GM12878 (cell line): ENCODE data around the gene TWF1. TPM values are rescaled to one million over a fixed set of nuclear protein-coding genes. Genes with fewer than 3 reads are reported as not detected.

ENCODE experiments used
- CEBPB ChIP-seq, 2 experiments: fragments of 150-350 bp in 1 of 2; IDR thresholded peaks; 2 replicates each; pipeline ENCODE4 v1.6.1; 2012 to 2014; ENCODE audit warnings: low read depth in 2 of 2, low read length in 2 of 2, borderline replicate concordance in 1 of 2, inconsistent platforms in 1 of 2
- E2F4 ChIP-seq: IDR thresholded peaks from 2 replicates; pipeline ENCODE4 v1.6.1; 2012; ENCODE audit warnings: low read depth, low read length, improper control_type of control experiment
- E4F1 ChIP-seq: fragments of 450-650 bp; IDR thresholded peaks from 2 replicates; pipeline ENCODE4 v1.6.1; 2018; ENCODE audit warnings: borderline replicate concordance, mild to moderate bottlenecking; ENCODE audit not compliant: partially characterized antibody
- KLF5 ChIP-seq: fragments of 450-650 bp; IDR thresholded peaks from 2 replicates; pipeline ENCODE4 v1.6.1; 2014; ENCODE audit warnings: mild to moderate bottlenecking; ENCODE audit not compliant: partially characterized antibody
- MLLT1 ChIP-seq: fragments of 450-650 bp; IDR thresholded peaks from 2 replicates; pipeline ENCODE4 v1.6.1; 2016; ENCODE audit warnings: mild to moderate bottlenecking
- NFIC ChIP-seq: IDR thresholded peaks from 2 replicates; pipeline ENCODE4 v1.6.1; 2012; ENCODE audit warnings: low read depth, mild to moderate bottlenecking, inconsistent platforms, low read length, moderate library complexity
- NFXL1 ChIP-seq: fragments of 450-650 bp; IDR thresholded peaks from 2 replicates; pipeline ENCODE4 v1.6.1; 2017; ENCODE audit warnings: antibody characterized with exemption, mild to moderate bottlenecking, borderline replicate concordance
- POLR2AphosphoS5 ChIP-seq: IDR thresholded peaks from 2 replicates; pipeline ENCODE4 v1.6.1; 2011; ENCODE audit warnings: mild to moderate bottlenecking, low read length, inconsistent platforms
- RB1 ChIP-seq: fragments of 450-650 bp; formaldehyde crosslinking; IDR thresholded peaks from 2 replicates; pipeline ENCODE4 v1.6.1; 2017; ENCODE audit warnings: mild to moderate bottlenecking, borderline replicate concordance
- SMAD1 ChIP-seq: fragments of 450-650 bp; IDR thresholded peaks from 2 replicates; pipeline ENCODE4 v1.6.1; 2018; ENCODE audit warnings: mild to moderate bottlenecking, low read depth; ENCODE audit not compliant: partially characterized antibody
- STAT1 ChIP-seq: fragments of 450-650 bp; conservative IDR thresholded peaks from 2 replicates; pipeline ENCODE4 v1.6.1; 2014; ENCODE audit warnings: antibody characterized with exemption, mild to moderate bottlenecking
- SUPT20H ChIP-seq: IDR thresholded peaks from 2 replicates; pipeline ENCODE4 v1.6.1; 2011; ENCODE audit warnings: low read depth, mild to moderate bottlenecking, low read length, moderate library complexity, borderline replicate concordance; ENCODE audit not compliant: control insufficient read depth
- TCF12 ChIP-seq: IDR thresholded peaks from 2 replicates; pipeline ENCODE4 v1.6.1; 2011; ENCODE audit warnings: low read depth, mild to moderate bottlenecking, low read length
- ZNF217 ChIP-seq: fragments of 450-650 bp; IDR thresholded peaks from 2 replicates; pipeline ENCODE4 v1.6.1; 2017; ENCODE audit warnings: antibody characterized with exemption, mild to moderate bottlenecking
- ZNF592 ChIP-seq: fragments of 450-650 bp; IDR thresholded peaks from 2 replicates; pipeline ENCODE4 v1.6.1; 2017; ENCODE audit warnings: mild to moderate bottlenecking, moderate library complexity
- polyA plus RNA-seq, 11 experiments: library from polyadenylated mRNA; depleted of rRNA in 4 of 11; unstranded in 6 of 11; stranded (reverse) in 5 of 11; fragments of >200 nt; fragmentation: Nextera tagmentation in 4 of 11; fragmentation: Illumina TruSeq in 1 of 11; extraction: Ambion mirVana in 4 of 11; extraction: Trizol in 1 of 11; gene quantifications; 1 replicate in 1 of 11; 2 replicates in 10 of 11; pipeline versions ENCODE4 v1.2.1 to v1.2.3, GENCODE V29; 2011 to 2016; ENCODE audit warnings: inconsistent platforms in 2 of 11, missing spikeins in 2 of 11, low read depth in 1 of 11
- total RNA-seq, 4 experiments: library from RNA; depleted of rRNA in 3 of 4; stranded (reverse); fragments of >200 nt in 3 of 4; fragmentation: Illumina TruSeq in 1 of 4; extraction: Trizol in 1 of 4; gene quantifications; 2 replicates each; pipeline versions ENCODE4 v1.2.1 to v1.2.3, GENCODE V29; 2013 to 2021
- TF ChIP-seq, protein P1 (sequence below): IDR thresholded peaks from 2 replicates; pipeline ENCODE4 v1.6.1; 2011; ENCODE audit warnings: low read depth, low read length, improper control_type of control experiment, borderline replicate concordance
- TF ChIP-seq, protein P2 (sequence below): IDR thresholded peaks from 2 replicates; pipeline ENCODE4 v1.6.1; 2012; ENCODE audit warnings: low read depth, low read length, improper control_type of control experiment

TWF1 gene
- total and polyA plus RNA-seq, 10 of the 15 experiments (the other 5 are each of a cell fraction or from before 2014, with no cell fraction given) = 8.7 to 23.5 (median 18.4) TPM

GRCh38 chr12:43835656-43836474, 29.7 kb upstream of the TWF1 start, which contains the start of gene TMEM117 (continued):
- TF ChIP-seq E2F4 = no peak
- TF ChIP-seq, protein P1, sequence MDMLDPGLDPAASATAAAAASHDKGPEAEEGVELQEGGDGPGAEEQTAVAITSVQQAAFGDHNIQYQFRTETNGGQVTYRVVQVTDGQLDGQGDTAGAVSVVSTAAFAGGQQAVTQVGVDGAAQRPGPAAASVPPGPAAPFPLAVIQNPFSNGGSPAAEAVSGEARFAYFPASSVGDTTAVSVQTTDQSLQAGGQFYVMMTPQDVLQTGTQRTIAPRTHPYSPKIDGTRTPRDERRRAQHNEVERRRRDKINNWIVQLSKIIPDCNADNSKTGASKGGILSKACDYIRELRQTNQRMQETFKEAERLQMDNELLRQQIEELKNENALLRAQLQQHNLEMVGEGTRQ = no peak
- TF ChIP-seq SUPT20H = no peak
- peak; percentile 54; the same call in 1 of the 2 replicates for TF ChIP-seq RB1
- no peak for TF ChIP-seq NFXL1
- no peak for TF ChIP-seq ZNF592
- TF ChIP-seq POLR2AphosphoS5 = no peak; the same call in 1 of the 2 replicates
- no peak; the same call in 1 of the 2 replicates for TF ChIP-seq ZNF217
- TF ChIP-seq STAT1 = no peak
- TF ChIP-seq, protein P2, sequence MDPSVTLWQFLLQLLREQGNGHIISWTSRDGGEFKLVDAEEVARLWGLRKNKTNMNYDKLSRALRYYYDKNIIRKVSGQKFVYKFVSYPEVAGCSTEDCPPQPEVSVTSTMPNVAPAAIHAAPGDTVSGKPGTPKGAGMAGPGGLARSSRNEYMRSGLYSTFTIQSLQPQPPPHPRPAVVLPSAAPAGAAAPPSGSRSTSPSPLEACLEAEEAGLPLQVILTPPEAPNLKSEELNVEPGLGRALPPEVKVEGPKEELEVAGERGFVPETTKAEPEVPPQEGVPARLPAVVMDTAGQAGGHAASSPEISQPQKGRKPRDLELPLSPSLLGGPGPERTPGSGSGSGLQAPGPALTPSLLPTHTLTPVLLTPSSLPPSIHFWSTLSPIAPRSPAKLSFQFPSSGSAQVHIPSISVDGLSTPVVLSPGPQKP = no peak
- peak; percentile 18 for TF ChIP-seq KLF5
- TF ChIP-seq NFIC = no peak
- 0 out of 2 replicates have a peak, but pooled peaks have one; percentile 16 for TF ChIP-seq TCF12
- no peak for TF ChIP-seq MLLT1
- no peak for TF ChIP-seq SMAD1
- TF ChIP-seq CEBPB (IDR thresholded peaks at IDR 0.05; ENCODE audit: borderline replicate concordance in 1 of 2, low read depth in 2 of 2, low read length in 2 of 2) = no peak
- no peak for TF ChIP-seq E4F1
